Pericardium fibroblast (primary cell): ENCODE data around the gene SLC15A5. TPM values are rescaled to one million over a fixed set of nuclear protein-coding genes. Genes with fewer than 3 reads are reported as not detected.

Source experiments
- total RNA-seq: library from RNA; depleted of rRNA; stranded (reverse); fragments of >200 nt; gene quantifications from 2 replicates; pipeline ENCODE4 v1.2.3, GENCODE V29; 2015

Gene SLC15A5
- 0.12 TPM in 1 of 2 replicates, not detected in the other for total RNA-seq

GRCh38 chr12:16277585-16277984 lies at the start of gene SLC15A5:
Gene SLC15A5, minus strand, starts transcription at chr12:16277685. Its CDS starts 0 bp downstream, at chr12:16277685.

Other genes with a start within 250 kb of the SLC15A5 start
- 284 and 288 TPM in 2 replicates for gene MGST1, start 70.0 kb upstream of the SLC15A5 start, total RNA-seq